Stomach smooth muscle (tissue), 2 donors: Measurements from ENCODE around the gene UGT2A3.

Experiments
- H3K27ac ChIP-seq: one replicate; pipeline ENCODE4 v1.7.0; 2013; ENCODE audit warnings: mild to moderate bottlenecking, low read length, inconsistent platforms
- H3K27me3 ChIP-seq, 2 donors: one replicate each; pipeline ENCODE4 v1.7.0; 2013; ENCODE audit warnings: low read length in 2 of 2; ENCODE audit not compliant: insufficient read depth in 2 of 2, control insufficient read depth in 1 of 2
- H3K36me3 ChIP-seq, 2 donors: one replicate each; pipeline ENCODE4 v1.7.0; 2013; ENCODE audit warnings: low read length in 2 of 2; ENCODE audit not compliant: control insufficient read depth in 2 of 2, insufficient read depth in 2 of 2
- H3K4me1 ChIP-seq: one replicate; pipeline ENCODE4 v1.7.0; 2013; ENCODE audit warnings: low read length; ENCODE audit not compliant: control insufficient read depth, insufficient read depth
- H3K4me3 ChIP-seq, 2 donors: one replicate each; pipeline ENCODE4 v1.7.0; 2013; ENCODE audit warnings: low read length in 2 of 2
- H3K9ac ChIP-seq, 2 donors: one replicate each; pipeline ENCODE4 v1.7.0; 2013; ENCODE audit warnings: low read length in 2 of 2, mild to moderate bottlenecking in 1 of 2
- H3K9me3 ChIP-seq, 2 donors: one replicate each; pipeline ENCODE4 v1.7.0; 2013; ENCODE audit warnings: low read length in 2 of 2; ENCODE audit not compliant: control insufficient read depth in 2 of 2
- donor health status: healthy.
- donor health status: Pancreatic carcinoma.

Gene UGT2A3

GRCh38 chr4:68892861-68893260 lies 58.7 kb downstream of the UGT2A3 start:
- no peaks in the 10 kb centered on the region for H3K36me3 ChIP-seq
- no peak overlapping the region for H3K9ac ChIP-seq
- no peaks in the 10 kb centered on the region for H3K27me3 ChIP-seq
- no peaks in the 10 kb centered on the region for H3K9me3 ChIP-seq
- H3K27ac ChIP-seq, result no peak overlapping the region
- H3K4me1 ChIP-seq, result no peaks in the 10 kb centered on the region
- H3K4me3 ChIP-seq, result no peak overlapping the region

GRCh38 chr4:68891678-68892077 lies 59.9 kb downstream of the UGT2A3 start:
- no peak overlapping the region for H3K9ac ChIP-seq

GRCh38 chr4:68885545-68885944 lies 66.1 kb downstream of the UGT2A3 start:
- no peaks in the 10 kb centered on the region for H3K9me3 ChIP-seq
- no peak overlapping the region for H3K9ac ChIP-seq
- H3K4me3 ChIP-seq, result no peak overlapping the region

More at GRCh38 chr4:68891678-68892077, 59.9 kb downstream of the UGT2A3 start:
- Histone ChIP-seq H3K36me3 (no peaks in the 10 kb centered on the region), H3K4me3 (no peak overlapping the region), H3K4me1 (no peaks in the 10 kb centered on the region), H3K27me3 (no peaks in the 10 kb centered on the region), H3K27ac (no peak overlapping the region), H3K9me3 (no peaks in the 10 kb centered on the region)

GRCh38 chr4:68883870-68884269 lies 67.7 kb downstream of the UGT2A3 start:
- no peaks in the 10 kb centered on the region for H3K27me3 ChIP-seq

More at GRCh38 chr4:68885545-68885944, 66.1 kb downstream of the UGT2A3 start:
- no peaks in the 10 kb centered on the region for H3K27me3 ChIP-seq
- no peaks in the 10 kb centered on the region for H3K36me3 ChIP-seq
- no peaks in the 10 kb centered on the region for H3K4me1 ChIP-seq
- H3K27ac ChIP-seq, result no peak overlapping the region

More at GRCh38 chr4:68883870-68884269, 67.7 kb downstream of the UGT2A3 start:
- H3K27ac ChIP-seq, result no peak overlapping the region
- no peaks in the 10 kb centered on the region for H3K36me3 ChIP-seq
- no peak overlapping the region for H3K9ac ChIP-seq
- H3K4me1 ChIP-seq, result no peaks in the 10 kb centered on the region
- no peak overlapping the region for H3K4me3 ChIP-seq
- no peaks in the 10 kb centered on the region for H3K9me3 ChIP-seq
